Measurements from ENCODE around the gene OR4S1. TPM values are rescaled to one million over a fixed set of nuclear protein-coding genes. Genes with fewer than 3 reads are reported as not detected.

Gene OR4S1
- total and polyA plus RNA-seq, 4 donors = not detected

GRCh38 chr11:48354677-48355076, 48.7 kb downstream of the OR4S1 start:
- no peaks in the 10 kb centered on the region for H3K4me1 ChIP-seq (ENCODE audit: control insufficient read depth in 4 of 4, insufficient read depth in 4 of 4, low read length in 3 of 4)
- H3K27me3 ChIP-seq (ENCODE audit: control insufficient read depth in 4 of 4, insufficient read depth in 4 of 4, low read length in 3 of 4) = no peaks in the 10 kb centered on the region
- 85% methylated on average over 1 of the region's 1 CpG for WGBS
- no peaks in the 10 kb centered on the region for H3K9me3 ChIP-seq (ENCODE audit: control insufficient read depth in 4 of 4, low read length in 3 of 4)
- no peak overlapping the region for H3K4me3 ChIP-seq (ENCODE audit: low read depth in 1 of 3, low read length in 3 of 3)
- no peak for TF ChIP-seq HNF4G (IDR thresholded peaks at IDR 0.05)
- TF ChIP-seq HNF4A (conservative IDR thresholded peaks at IDR 0.05) = no peak
- TF ChIP-seq NR2F2 (IDR thresholded peaks at IDR 0.05) = no peak
- TF ChIP-seq JUND (IDR thresholded peaks at IDR 0.05) = no peak
- no peak for TF ChIP-seq TAF1 (conservative IDR thresholded peaks at IDR 0.05)
- no peak for TF ChIP-seq ZBTB33 (IDR thresholded peaks at IDR 0.05)
- no peak for TF ChIP-seq RAD21 (IDR thresholded peaks at IDR 0.05)
- TF ChIP-seq GABPA (IDR thresholded peaks at IDR 0.05 in 1 of 2, conservative IDR thresholded peaks at IDR 0.05 in 1 of 2) = no peak
- no peak for TF ChIP-seq EGR1 (IDR thresholded peaks at IDR 0.05; ENCODE audit: low read depth in 2 of 2)
- TF ChIP-seq ATF3 (IDR thresholded peaks at IDR 0.05) = no peak
- TF ChIP-seq REST (IDR thresholded peaks at IDR 0.05) = no peak
- TF ChIP-seq FOXA2 (IDR thresholded peaks at IDR 0.05) = no peak
- TF ChIP-seq MAX (IDR thresholded peaks at IDR 0.05) = no peak
- TF ChIP-seq RXRA (IDR thresholded peaks at IDR 0.05) = no peak
- H3K27ac ChIP-seq (ENCODE audit: low read depth in 1 of 2, low read length in 2 of 2) = no peak overlapping the region
- DNase-seq (ENCODE audit: low spot score) = no peak
- no peaks in the 10 kb centered on the region for H3K36me3 ChIP-seq (ENCODE audit: control insufficient read depth in 4 of 4, insufficient read depth in 3 of 4, low read depth in 1 of 4, low read length in 3 of 4)
- no peak overlapping the region for H3K9ac ChIP-seq (ENCODE audit: low read depth in 1 of 2, low read length in 2 of 2)

Other genes starting within 250 kb of the OR4S1 start
- gene OR4B1, start 89.4 kb upstream of the OR4S1 start, total RNA-seq = not detected
- not detected for gene OR4B1, start 89.4 kb upstream of the OR4S1 start, polyA plus RNA-seq
- gene OR4X2, start 61.1 kb upstream of the OR4S1 start, total RNA-seq = not detected
- not detected for gene OR4X2, start 61.1 kb upstream of the OR4S1 start, polyA plus RNA-seq
- gene OR4X1, start 42.4 kb upstream of the OR4S1 start, total RNA-seq = not detected
- gene OR4X1, start 42.4 kb upstream of the OR4S1 start, polyA plus RNA-seq = not detected
- gene OR4C3, start 18.7 kb downstream of the OR4S1 start, total RNA-seq = not detected
- gene OR4C3, start 18.7 kb downstream of the OR4S1 start, polyA plus RNA-seq = not detected
- not detected for gene OR4C5, start 60.2 kb downstream of the OR4S1 start, total RNA-seq
- gene OR4C5, start 60.2 kb downstream of the OR4S1 start, polyA plus RNA-seq = not detected
- gene OR4A47, start 182.6 kb downstream of the OR4S1 start, total RNA-seq = not detected
- not detected for gene OR4A47, start 182.6 kb downstream of the OR4S1 start, polyA plus RNA-seq